Skeletal muscle satellite cell (primary cell): Measurements from ENCODE around the gene NKD1.

Experiments
- H3K27me3 ChIP-seq: 2 replicates; pipeline ENCODE4 v1.7.0; 2013; ENCODE audit warnings: low read length; ENCODE audit not compliant: control insufficient read depth, insufficient read depth
- H3K36me3 ChIP-seq: 2 replicates; pipeline ENCODE4 v1.7.0; 2013; ENCODE audit warnings: mild to moderate bottlenecking, control low read depth, low read length; ENCODE audit not compliant: insufficient read depth
- H3K4me1 ChIP-seq: 2 replicates; pipeline ENCODE4 v1.7.0; 2013; ENCODE audit warnings: low read length; ENCODE audit not compliant: control insufficient read depth, insufficient read depth
- H3K4me2 ChIP-seq: 2 replicates; pipeline ENCODE4 v1.7.0; 2013; ENCODE audit warnings: mild to moderate bottlenecking, low read length
- H3K4me3 ChIP-seq: 2 replicates; pipeline ENCODE4 v1.7.0; 2013; ENCODE audit warnings: low read length
- H3K9ac ChIP-seq: 2 replicates; pipeline ENCODE4 v1.7.0; 2013; ENCODE audit warnings: mild to moderate bottlenecking, low read depth, low read length, moderate library complexity
- H3K9me3 ChIP-seq: replicated peaks from 2 replicates; pipeline ENCODE4 v1.7.0; 2013; ENCODE audit warnings: mild to moderate bottlenecking, control low read depth, low read length

Gene NKD1

DNA sequence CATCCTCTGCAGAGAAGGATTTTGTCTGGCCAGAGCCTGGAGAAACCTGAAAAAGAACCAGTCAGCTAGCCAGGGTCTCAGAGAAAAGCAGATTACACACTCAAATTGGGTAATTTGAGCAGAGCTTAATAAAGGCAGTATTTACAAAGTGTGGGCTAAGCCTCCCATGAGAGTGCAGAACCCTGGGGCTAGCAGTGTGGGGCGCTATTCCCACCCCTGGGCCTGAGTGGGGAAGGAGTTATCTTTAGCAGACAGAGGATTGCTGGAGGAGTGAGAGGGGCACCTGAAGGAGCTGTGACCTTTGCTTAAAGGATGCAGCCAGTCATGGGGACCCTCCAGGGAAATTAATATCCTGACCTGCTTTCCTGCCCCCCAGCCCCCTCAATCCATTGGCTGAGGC is 86.8 kb downstream of the NKD1 start:
- peaks cover 7% of the 10 kb centered on the region for H3K27me3 ChIP-seq
- no peaks in the 10 kb centered on the region for H3K4me1 ChIP-seq
- no peak overlapping the region for H3K4me3 ChIP-seq
- no peak overlapping the region for H3K4me2 ChIP-seq
- H3K36me3 ChIP-seq, result no peaks in the 10 kb centered on the region
- no peak overlapping the region for H3K9ac ChIP-seq
- H3K9me3 ChIP-seq, result no peaks in the 10 kb centered on the region

DNA sequence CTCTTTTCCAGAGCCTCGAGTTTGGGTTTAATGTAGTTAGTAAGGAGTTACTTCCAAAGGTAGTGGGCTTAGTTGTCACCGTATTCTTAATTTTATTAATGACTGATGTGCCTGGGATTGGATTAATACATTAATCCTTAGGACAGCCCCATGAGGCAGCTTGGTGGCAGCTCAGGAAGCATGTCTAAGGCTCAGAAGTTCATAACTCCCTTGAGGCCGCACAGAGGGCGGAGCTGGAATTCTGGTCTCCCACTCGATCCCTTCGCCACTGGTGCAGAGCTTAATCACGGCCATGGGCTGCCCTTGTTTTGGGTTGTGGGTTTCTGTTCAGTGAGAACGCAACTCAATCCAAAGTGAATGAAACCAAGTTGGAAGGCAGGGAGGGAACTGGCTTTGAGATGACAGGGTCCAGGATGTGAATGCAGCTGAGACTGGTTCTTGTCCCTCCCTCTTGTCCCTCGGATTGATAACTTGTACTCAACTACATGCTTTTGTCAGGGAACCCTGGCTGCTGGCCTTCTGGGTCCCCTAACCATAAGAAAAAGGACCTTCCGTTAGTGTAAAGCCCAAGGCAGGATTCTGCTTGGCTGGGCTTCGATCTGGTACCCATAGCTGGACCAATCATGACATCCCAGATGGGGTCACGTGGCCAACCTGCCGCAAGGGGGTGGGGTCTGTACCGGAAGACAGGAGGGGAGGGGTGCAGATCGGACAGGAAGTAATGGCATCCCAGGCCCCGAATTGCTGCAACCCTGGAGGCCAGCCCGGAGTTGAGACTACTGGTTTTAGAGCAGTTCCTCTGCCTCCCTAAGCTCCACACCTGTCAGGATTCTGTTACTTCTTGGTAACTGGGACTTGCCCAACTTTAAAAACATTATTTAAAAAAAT is 87.6 kb downstream of the NKD1 start:
- no peak overlapping the region for H3K4me2 ChIP-seq
- H3K4me1 ChIP-seq, result no peaks in the 10 kb centered on the region
- no peak overlapping the region for H3K9ac ChIP-seq
- no peaks in the 10 kb centered on the region for H3K36me3 ChIP-seq
- no peaks in the 10 kb centered on the region for H3K9me3 ChIP-seq
- no peak overlapping the region for H3K4me3 ChIP-seq
- peaks cover 10% of the 10 kb centered on the region for H3K27me3 ChIP-seq

DNA sequence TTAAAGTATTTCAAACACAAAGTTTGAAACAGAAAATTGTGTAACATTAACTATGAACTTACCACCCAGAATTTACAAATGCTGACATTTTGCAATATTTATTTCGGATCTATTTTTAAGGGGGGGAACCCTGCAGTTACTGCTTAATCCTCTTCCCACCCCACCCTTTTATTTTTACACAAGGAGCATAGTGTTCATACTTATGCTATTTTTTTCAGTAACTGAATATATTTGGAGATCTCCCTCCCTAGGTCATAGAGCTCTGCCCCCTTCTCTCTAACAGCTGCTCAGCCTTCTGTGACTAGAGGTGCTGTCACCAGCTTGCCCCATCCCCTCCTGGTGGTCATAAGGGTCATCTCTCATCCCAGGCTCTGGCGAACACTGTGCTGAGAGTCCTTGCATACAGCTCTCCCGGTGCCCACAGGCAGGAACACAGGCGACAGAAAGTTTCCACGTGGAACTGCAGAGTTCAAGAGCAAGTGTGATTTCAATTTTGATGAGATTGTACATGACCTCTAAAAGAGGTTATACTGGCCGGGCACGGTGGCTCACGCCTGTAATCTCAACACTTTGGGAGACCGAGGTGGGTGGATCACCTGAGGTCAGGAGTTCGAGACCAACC is 88.7 kb downstream of the NKD1 start:
- H3K4me3 ChIP-seq, result no peak overlapping the region
- H3K27me3 ChIP-seq, result peaks cover 10% of the 10 kb centered on the region
- H3K36me3 ChIP-seq, result no peaks in the 10 kb centered on the region
- H3K4me1 ChIP-seq, result no peaks in the 10 kb centered on the region
- H3K9ac ChIP-seq, result no peak overlapping the region
- no peaks in the 10 kb centered on the region for H3K9me3 ChIP-seq
- no peak overlapping the region for H3K4me2 ChIP-seq

DNA sequence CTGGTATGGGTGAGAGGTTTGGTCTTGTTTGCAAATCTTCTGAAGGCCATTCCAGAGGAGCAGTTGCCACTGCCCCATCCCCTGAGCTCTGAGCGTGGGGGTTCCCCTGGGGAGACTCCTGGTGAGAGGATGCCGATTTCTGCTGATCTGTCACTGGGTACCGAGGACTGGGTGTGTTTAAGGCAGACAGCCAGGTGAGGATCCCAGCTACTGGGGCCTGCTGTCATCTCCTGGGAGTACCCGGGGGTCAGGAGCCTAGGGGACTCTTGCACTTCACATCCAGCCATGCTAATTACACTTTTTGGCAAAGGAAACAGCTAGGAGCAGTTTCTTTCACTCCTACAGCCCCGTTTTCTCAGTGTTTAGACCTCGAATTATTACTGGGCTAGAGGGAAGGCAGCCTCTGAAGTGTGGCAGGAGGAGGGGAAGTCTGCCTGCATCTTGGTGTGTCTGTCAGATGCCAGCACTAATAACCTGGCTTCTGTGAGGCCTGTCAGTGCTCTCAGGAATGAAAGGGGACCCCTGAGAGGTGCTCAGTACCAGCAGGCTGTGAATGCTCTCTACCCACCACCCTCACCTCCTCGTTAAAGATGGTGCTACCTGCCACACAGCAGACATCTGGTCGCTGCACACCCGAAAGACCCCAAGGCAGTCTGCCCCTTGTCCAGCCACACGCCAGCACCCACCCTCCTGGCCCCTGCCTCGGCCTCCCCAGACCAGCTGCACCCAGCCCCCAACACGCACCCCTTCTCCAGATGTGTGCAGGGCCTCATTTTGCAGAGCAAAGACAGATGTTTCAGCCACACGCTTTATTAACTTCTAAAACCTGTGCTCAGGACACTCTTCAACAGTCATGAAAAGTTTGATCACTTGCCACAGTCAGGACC is 89.8 kb downstream of the NKD1 start:
- H3K9me3 ChIP-seq, result no peaks in the 10 kb centered on the region

DNA sequence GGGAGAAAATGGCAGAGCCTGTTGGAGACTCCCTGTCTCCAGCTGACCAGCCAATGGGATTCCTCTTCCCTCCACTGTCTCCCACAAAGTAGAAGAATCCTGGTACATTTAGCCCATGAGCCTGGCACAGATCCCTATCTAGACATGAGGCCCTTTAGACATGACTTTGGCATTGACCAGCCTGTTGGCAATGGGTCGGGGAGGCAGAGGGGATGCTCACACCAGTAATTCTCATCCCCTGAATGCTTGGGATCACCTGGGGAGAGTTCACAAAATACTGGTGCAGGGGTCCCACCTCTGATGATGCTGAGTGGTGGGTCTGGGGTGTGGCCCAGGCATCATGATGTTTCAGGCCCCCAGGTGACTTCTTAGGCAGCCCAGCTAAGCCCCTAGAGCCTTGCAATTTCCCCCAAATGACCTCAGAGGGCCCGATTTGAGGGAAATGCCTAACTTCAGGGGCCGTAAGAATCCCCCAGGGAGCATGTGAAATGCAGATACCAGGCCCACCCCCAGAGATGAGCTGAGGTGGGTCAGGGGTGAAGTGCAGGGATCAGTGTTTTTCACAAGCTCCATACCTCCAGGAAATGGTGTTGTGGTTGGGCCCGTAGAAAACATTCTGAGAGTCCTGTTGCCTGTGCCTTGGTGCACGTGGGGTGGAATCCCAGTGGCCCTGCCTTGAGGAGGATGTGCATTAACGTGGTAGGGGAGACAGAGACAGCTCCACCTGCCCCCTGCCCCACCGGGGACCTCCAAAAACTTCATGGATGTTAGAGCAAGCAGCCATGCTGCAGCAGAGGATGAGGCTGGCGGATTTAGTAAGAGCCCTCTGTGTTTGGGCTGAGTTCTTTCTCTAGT is 90.8 kb downstream of the NKD1 start:
- Histone ChIP-seq H3K9me3 (no peaks in the 10 kb centered on the region), H3K36me3 (no peaks in the 10 kb centered on the region), H3K27me3 (peaks cover 10% of the 10 kb centered on the region), H3K4me2 (no peak overlapping the region), H3K9ac (no peak overlapping the region), H3K4me1 (no peaks in the 10 kb centered on the region), H3K4me3 (no peak overlapping the region)

More for the DNA sequence above, 89.8 kb downstream of the NKD1 start:
- no peak overlapping the region for H3K9ac ChIP-seq
- peaks cover 10% of the 10 kb centered on the region for H3K27me3 ChIP-seq
- no peaks in the 10 kb centered on the region for H3K36me3 ChIP-seq
- no peak overlapping the region for H3K4me3 ChIP-seq
- no peaks in the 10 kb centered on the region for H3K4me1 ChIP-seq
- no peak overlapping the region for H3K4me2 ChIP-seq

DNA sequence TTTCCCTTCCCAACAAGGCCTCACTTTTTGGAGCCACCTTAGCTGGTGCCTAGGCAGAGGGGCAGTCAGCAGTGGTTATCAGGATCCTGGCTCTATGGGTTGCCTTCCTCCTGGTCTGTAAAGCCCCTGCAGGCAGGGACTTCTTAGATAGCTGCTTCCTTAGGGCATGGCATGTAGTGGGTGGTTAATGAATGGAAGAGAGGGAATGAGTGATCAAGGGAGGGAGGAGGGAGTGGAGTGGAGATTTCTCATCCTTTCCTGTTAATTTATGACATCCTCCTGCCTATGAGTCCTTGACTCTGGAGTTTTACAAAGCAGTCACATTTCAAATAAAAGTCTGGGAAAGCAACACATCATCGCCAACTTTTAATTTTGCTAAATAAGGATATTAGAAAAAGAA is 92.2 kb downstream of the NKD1 start:
- H3K27me3 ChIP-seq, result peaks cover 7% of the 10 kb centered on the region
- H3K9ac ChIP-seq, result no peak overlapping the region
- H3K9me3 ChIP-seq, result no peaks in the 10 kb centered on the region
- H3K4me3 ChIP-seq, result no peak overlapping the region
- H3K36me3 ChIP-seq, result no peaks in the 10 kb centered on the region
- no peaks in the 10 kb centered on the region for H3K4me1 ChIP-seq
- H3K4me2 ChIP-seq, result no peak overlapping the region

DNA sequence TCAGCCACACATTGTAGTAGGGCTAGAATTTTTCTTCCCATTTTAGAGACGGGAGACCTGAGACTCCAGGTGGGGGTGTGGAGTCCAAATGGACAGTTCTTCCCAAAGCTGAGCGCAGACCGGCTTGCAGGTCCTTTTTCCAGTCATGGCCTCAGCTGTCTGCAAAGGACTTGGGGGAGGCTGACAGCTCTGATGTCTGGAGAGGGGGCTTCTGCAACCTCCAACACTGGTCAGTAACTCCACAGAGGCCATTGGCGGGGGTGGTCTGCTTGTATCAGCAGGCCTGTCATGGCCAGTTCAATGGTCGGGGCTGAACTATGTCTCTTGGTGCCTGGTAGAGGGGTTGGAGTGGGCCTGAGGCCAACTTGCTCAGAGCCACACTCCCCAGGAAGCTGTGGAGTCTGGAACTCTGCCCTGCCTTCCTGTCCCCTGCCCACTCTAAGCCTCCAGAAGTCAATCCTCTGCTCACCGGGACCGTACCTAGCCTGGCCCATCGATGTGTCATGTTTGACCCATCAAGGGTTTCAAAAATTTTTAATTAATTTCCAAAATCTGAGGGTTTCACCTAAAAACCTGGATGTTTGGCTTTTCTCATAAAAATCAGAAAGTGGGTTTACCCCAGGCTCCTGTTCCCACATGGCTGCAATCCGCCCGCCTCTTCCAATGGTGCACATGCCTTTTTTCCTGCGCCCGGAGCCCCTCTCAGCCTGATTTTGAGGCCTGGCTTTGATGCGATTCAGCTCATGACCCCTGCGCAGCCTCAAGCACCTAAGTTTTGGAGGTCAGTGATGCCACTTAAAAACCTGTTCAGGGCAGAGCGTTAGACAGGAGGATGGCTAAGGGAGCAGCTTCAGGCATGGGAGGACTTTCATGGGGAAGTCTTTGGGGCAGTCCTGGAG is 93.0 kb downstream of the NKD1 start:
- Histone ChIP-seq H3K4me3 (no peak overlapping the region), H3K36me3 (no peaks in the 10 kb centered on the region), H3K4me1 (no peaks in the 10 kb centered on the region), H3K9me3 (no peaks in the 10 kb centered on the region), H3K27me3 (peaks cover 4% of the 10 kb centered on the region), H3K9ac (no peak overlapping the region), H3K4me2 (no peak overlapping the region)

DNA sequence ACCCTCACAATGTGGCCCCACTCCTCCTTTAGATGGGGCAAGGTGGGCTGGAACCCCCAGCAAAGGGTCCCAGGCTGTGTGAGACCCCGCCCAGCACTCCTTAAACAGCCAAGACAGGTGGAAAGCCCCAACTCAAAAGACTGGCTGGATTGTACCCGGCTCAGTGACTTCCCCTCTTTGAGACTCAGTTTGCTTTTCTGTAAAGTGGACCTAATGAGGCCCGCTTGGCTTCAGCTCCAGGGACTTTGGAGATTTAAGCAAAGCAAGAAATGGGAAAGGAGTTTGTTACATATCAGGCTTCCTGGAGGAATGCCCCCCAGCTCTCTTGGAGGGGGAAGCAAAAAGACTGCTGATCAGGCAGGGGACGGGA is 93.6 kb downstream of the NKD1 start:
- Histone ChIP-seq H3K4me2 (no peak overlapping the region), H3K4me3 (no peak overlapping the region), H3K4me1 (no peaks in the 10 kb centered on the region), H3K9me3 (no peaks in the 10 kb centered on the region), H3K36me3 (no peaks in the 10 kb centered on the region), H3K9ac (no peak overlapping the region), H3K27me3 (peaks cover 4% of the 10 kb centered on the region)

DNA sequence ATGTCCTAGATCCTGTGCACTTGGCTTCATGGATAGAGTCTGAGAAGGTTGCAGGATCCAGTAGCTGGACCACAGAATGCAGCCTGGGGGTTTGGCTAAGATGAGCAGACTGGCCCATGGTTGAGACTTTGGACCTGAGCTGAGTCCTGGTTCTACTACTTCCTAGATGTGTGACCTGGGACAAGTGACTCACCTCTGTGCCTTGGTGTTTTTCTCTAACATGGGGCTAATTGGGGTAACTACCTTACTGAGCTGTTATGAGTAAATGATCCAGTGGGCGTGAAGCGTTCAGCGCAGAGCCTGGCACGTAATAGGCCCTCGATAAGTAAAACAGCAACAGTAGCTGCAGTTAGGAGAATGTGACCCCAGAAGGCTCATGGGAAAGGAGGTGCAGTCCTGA is 94.2 kb downstream of the NKD1 start:
- Histone ChIP-seq H3K4me3 (no peak overlapping the region), H3K4me2 (no peak overlapping the region), H3K4me1 (no peaks in the 10 kb centered on the region), H3K36me3 (no peaks in the 10 kb centered on the region), H3K9ac (no peak overlapping the region), H3K27me3 (peaks cover 4% of the 10 kb centered on the region), H3K9me3 (no peaks in the 10 kb centered on the region)

DNA sequence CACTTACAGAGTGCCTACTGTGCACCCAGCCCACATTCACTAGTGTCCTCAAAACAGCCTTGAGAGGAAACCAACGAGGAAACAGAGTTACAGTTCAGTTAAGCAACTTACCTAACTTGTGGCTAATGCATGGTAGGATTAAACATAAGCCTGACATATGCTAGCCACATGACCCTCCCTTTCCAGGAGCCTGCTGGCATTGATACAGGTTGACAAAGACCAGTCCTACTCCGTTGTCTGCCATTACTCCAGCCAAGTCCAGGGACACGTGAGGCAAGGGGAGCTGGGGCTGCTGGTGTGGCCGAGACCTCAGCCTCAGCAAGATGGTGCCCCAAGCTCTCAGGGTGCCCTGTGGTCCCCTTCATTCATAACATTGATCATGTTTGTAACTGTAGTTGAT is 95.0 kb downstream of the NKD1 start:
- Histone ChIP-seq H3K4me3 (no peak overlapping the region), H3K36me3 (no peaks in the 10 kb centered on the region), H3K9me3 (no peaks in the 10 kb centered on the region), H3K4me1 (no peaks in the 10 kb centered on the region), H3K27me3 (peaks cover 10% of the 10 kb centered on the region), H3K9ac (no peak overlapping the region), H3K4me2 (no peak overlapping the region)
